ACC112 (cell line): ENCODE measurements around the gene EEF1AKMT1.

Source experiments
- H2AFZ ChIP-seq: fragments of 200-600 bp; sonication (generic); one replicate; pipeline ENCODE4 v1.6.0; 2017; ENCODE audit warnings: antibody characterized with exemption, low read length; ENCODE audit not compliant: unreplicated experiment
- H3K27ac ChIP-seq: fragments of 200-600 bp; sonication (generic); 2 replicates; pipeline ENCODE4 v1.5.1; 2014; ENCODE audit warnings: low read depth, mild to moderate bottlenecking, antibody characterized with exemption, low read length, moderate library complexity
- H3K27me3 ChIP-seq: fragments of 200-600 bp; sonication (generic); 2 replicates; pipeline ENCODE4 v1.6.1; 2014; ENCODE audit warnings: mild to moderate bottlenecking, antibody characterized with exemption, low read length, moderate library complexity, mixed read lengths; ENCODE audit not compliant: insufficient read depth
- H3K36me3 ChIP-seq: fragments of 200-600 bp; sonication (generic); 2 replicates; pipeline ENCODE4 v1.6.1; 2016; ENCODE audit warnings: mild to moderate bottlenecking, antibody characterized with exemption, low read length, moderate library complexity, mixed read lengths; ENCODE audit not compliant: insufficient read depth
- H3K4me1 ChIP-seq: fragments of 200-600 bp; sonication (generic); one replicate; pipeline ENCODE4 v1.6.1; 2016; ENCODE audit warnings: low read length, mixed read lengths; ENCODE audit not compliant: insufficient read depth, unreplicated experiment, control insufficient read depth
- H3K4me3 ChIP-seq: fragments of 200-600 bp; sonication (generic); 2 replicates; pipeline ENCODE4 v1.5.1; 2014; ENCODE audit warnings: mild to moderate bottlenecking, low read depth, low read length
- H3K79me2 ChIP-seq: fragments of 200-600 bp; sonication (generic); one replicate; pipeline ENCODE4 v1.6.0; 2016; ENCODE audit warnings: low read length; ENCODE audit not compliant: control insufficient read depth, unreplicated experiment, insufficient read depth

EEF1AKMT1 gene

DNA sequence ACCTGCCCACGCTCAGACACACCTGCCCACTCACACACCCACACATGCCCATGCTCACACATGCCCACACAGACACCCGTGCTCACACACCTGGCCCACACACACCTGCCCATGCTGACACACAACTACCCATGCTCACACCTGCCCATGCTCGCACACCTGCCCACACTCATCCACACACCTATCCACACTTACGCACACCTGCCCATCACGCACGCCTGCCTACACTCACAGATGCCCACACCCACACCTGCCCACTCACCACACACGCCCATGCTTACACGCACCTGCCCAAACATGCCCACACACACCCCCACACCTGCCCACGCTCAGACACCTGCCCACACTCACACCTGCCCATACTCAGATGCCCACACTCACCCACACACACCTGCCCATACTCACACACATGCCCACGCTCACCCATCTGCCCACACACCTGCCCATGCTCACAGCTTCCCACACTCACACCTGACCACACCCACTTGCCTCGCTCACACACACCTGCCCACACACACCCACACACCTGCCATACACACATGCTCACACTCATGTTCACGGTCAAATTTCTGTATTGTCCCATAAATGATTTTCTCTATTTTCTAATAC lies 54.7 kb downstream of the EEF1AKMT1 start:
- Histone ChIP-seq H3K79me2 (no peaks in the 10 kb centered on the region), H3K27me3 (no peaks in the 10 kb centered on the region), H3K36me3 (no peaks in the 10 kb centered on the region), H2AFZ (no peak overlapping the region), H3K4me1 (peaks cover 21% of the 10 kb centered on the region), H3K27ac (no peak overlapping the region), H3K4me3 (no peak overlapping the region)

DNA sequence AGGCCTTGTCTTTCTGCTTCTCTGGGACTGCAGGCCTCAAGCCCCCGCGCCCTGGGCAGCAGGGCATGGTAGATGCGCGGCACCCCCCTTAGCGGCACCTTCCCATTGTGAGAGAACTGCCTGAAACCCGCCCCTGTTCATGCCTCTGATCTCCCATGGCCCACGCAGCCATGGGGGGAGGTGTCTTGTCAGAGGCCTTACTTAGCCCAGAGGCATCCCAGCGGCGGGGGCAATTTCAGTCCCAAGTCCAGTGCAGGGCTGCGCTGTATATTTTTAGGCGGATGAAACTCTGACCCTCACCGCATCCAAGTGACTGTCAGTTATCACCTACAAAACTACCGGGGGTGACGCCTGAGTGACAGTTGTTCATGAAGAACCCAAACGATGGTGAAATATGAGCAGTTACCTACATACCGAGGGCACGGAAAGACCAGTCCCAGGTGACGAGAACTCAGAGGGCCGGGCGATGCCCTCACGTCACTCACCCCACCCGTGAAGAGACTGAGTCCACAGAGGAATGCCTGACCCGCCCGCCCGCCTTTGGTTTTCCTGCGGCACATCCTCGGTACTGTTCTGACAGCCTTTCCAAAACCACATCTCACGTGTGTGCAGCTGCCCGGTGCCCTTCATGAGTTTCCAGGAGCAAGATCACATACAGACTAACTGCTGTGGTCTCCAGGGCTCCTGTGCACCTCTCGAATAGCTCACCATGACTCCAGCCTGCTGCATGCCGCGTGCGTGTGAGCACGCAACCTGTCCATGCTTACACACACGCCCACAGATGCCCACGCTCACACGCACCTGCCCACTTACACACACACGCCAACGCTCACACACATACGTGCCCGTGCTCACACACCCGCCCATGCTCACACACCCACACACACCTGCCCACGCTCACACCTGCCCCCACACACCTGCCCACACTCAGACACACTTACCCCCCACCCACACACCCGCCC lies 55.9 kb downstream of the EEF1AKMT1 start:
- Histone ChIP-seq H3K27ac (no peak overlapping the region), H3K4me1 (peaks cover 33% of the 10 kb centered on the region), H3K36me3 (no peaks in the 10 kb centered on the region), H2AFZ (no peak overlapping the region), H3K27me3 (no peaks in the 10 kb centered on the region), H3K79me2 (no peaks in the 10 kb centered on the region), H3K4me3 (no peak overlapping the region)

DNA sequence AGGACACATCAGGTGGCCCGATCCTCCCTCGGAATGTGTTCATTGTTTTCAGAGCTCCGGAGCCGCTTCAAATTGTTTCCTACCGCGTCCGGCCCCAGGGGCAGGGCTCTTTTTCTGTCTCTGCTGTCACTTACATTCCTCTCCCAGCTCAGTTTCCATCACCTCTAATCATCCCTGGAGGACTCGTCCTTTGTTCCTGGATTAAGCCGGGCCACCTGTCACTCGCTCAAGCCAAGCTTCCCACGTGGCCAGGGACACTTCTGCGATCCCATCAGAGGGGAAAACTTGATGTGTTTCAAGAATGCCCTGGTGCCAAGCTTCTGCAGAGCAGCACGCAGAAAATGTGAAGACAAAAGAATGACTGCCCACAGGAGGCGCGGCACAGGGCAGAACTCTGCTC lies 56.8 kb downstream of the EEF1AKMT1 start:
- Histone ChIP-seq H3K27ac (no peak overlapping the region), H3K4me1 (peaks cover 32% of the 10 kb centered on the region), H3K27me3 (no peaks in the 10 kb centered on the region), H3K79me2 (no peaks in the 10 kb centered on the region), H3K4me3 (no peak overlapping the region), H3K36me3 (no peaks in the 10 kb centered on the region), H2AFZ (no peak overlapping the region)

DNA sequence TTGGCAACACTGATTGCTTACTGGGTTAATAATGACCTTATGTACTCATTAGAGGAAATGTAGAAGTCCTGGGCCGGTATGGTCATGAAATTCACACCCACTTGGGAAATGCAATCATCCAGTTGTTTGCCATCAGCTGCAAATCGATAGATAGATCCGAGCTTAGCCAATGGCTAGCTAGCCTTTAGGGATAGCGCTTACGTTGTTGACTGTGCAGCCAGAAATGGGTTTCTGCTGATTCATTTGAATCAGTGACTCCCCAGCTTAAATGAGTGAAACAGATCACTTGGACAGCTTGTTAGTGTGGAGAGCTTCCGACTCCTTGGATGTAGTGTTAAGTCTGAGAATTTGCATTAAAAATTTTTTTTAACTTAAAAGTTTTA lies 58.4 kb downstream of the EEF1AKMT1 start:
- Histone ChIP-seq H3K79me2 (no peaks in the 10 kb centered on the region), H3K4me1 (peaks cover 32% of the 10 kb centered on the region), H3K4me3 (no peak overlapping the region), H3K36me3 (no peaks in the 10 kb centered on the region), H3K27ac (peak overlapping the region; percentile 87), H3K27me3 (no peaks in the 10 kb centered on the region), H2AFZ (no peak overlapping the region)

- H3K79me2 ChIP-seq = no peaks in the 10 kb centered on the region
- no peaks in the 10 kb centered on the region for H3K36me3 ChIP-seq
- peaks cover 35% of the 10 kb centered on the region for H3K4me1 ChIP-seq
- peak overlapping the region; percentile 87 for H3K27ac ChIP-seq
- H3K27me3 ChIP-seq = no peaks in the 10 kb centered on the region
- peak overlapping the region; percentile 62 for H2AFZ ChIP-seq
- peak overlapping the region; percentile 58 for H3K4me3 ChIP-seq
Measured at GRCh38 chr13:20714563-20715329, 59.0 kb downstream of the EEF1AKMT1 start.

- Histone ChIP-seq H3K4me1 (peaks cover 41% of the 10 kb centered on the region), H3K27ac (peak overlapping the region; percentile 87)
Measured at GRCh38 chr13:20714161-20714560, 59.6 kb downstream of the EEF1AKMT1 start.

GRCh38 chr13:20713751-20714150 lies 60.0 kb downstream of the EEF1AKMT1 start:
- H3K79me2 ChIP-seq = no peaks in the 10 kb centered on the region

More at GRCh38 chr13:20714161-20714560, 59.6 kb downstream of the EEF1AKMT1 start:
- H3K4me3 ChIP-seq = peak overlapping the region; percentile 58
- peak overlapping the region; percentile 62 for H2AFZ ChIP-seq
- H3K27me3 ChIP-seq = no peaks in the 10 kb centered on the region
- no peaks in the 10 kb centered on the region for H3K79me2 ChIP-seq
- H3K36me3 ChIP-seq = no peaks in the 10 kb centered on the region

DNA sequence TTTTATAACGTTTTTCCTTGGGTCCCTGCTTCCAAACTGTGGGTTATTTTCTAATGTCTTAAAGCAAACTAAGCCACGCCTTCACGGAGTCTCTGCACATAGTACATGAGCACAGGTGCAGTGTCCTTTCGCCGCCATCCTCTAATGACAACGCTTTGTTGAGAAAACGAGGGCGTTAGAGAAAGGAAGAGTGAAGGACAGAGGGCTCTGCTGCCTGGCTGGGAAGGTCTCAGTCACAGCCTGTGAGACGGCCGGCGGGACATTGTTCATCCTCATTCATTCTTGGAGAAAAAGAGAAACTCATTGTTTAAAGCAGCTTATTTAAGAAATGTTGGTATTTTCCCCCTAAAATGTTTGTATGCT lies 60.8 kb downstream of the EEF1AKMT1 start:
- peaks cover 50% of the 10 kb centered on the region for H3K4me1 ChIP-seq
- H3K27me3 ChIP-seq = no peaks in the 10 kb centered on the region
- H2AFZ ChIP-seq = peak overlapping the region; percentile 74
- peak overlapping the region; percentile 58 for H3K4me3 ChIP-seq
- no peaks in the 10 kb centered on the region for H3K36me3 ChIP-seq
- no peaks in the 10 kb centered on the region for H3K79me2 ChIP-seq
- peak overlapping the region; percentile 87 for H3K27ac ChIP-seq

More at GRCh38 chr13:20713751-20714150, 60.0 kb downstream of the EEF1AKMT1 start:
- Histone ChIP-seq H3K4me1 (peaks cover 43% of the 10 kb centered on the region), H2AFZ (peak overlapping the region; percentile 62), H3K27ac (peak overlapping the region; percentile 87), H3K36me3 (no peaks in the 10 kb centered on the region), H3K27me3 (no peaks in the 10 kb centered on the region), H3K4me3 (peak overlapping the region; percentile 58)

DNA sequence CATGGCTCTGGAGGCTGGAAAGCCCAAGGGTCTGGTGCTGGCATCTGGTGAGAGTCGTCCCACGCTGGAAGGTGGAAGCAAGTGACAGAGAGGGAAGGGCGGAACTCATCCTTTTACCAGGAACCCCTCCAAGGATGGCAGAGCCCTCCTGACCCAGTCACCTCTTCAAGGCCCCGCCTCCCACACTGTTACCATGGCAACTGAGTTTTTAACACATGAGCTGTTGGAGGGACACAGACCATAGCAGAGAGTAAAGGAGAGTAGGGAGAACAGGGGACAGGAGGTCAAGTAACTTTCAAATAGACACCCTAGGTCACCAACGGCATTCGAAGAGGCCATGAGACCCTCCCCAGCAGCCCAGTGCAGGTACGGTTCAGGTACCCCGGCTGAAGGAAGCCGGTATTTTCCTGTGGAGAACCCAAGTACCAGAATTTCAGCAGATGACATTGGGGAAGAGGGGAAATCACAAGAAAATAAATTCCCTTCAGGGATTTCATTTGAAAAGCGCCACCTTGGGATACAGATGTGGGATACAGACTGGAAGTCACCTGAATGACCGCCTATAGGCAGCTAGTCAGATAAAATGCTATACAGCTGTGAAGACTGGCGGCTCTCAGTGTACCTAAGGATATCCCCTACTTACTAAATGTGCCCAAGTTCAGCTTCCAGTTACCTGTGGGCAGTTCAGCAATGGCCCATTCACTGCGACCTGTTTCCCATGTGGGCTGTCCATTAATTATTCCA lies 62.3 kb downstream of the EEF1AKMT1 start:
- Histone ChIP-seq H3K27me3 (no peaks in the 10 kb centered on the region), H2AFZ (no peak overlapping the region), H3K79me2 (no peaks in the 10 kb centered on the region), H3K27ac (no peak overlapping the region), H3K36me3 (no peaks in the 10 kb centered on the region), H3K4me1 (peaks cover 50% of the 10 kb centered on the region), H3K4me3 (no peak overlapping the region)

- H3K36me3 ChIP-seq = no peaks in the 10 kb centered on the region
Measured at GRCh38 chr13:20709782-20710181, 64.0 kb downstream of the EEF1AKMT1 start.

More at GRCh38 chr13:20709782-20710181, 64.0 kb downstream of the EEF1AKMT1 start:
- peak overlapping the region; percentile 92 for H3K27ac ChIP-seq
- no peaks in the 10 kb centered on the region for H3K79me2 ChIP-seq
- H3K4me3 ChIP-seq = 0 out of 2 replicates have a peak overlapping the region, but pooled peaks have one; percentile 23
- H3K4me1 ChIP-seq = peaks cover 43% of the 10 kb centered on the region
- peak overlapping the region; percentile 50 for H2AFZ ChIP-seq
- H3K27me3 ChIP-seq = no peaks in the 10 kb centered on the region
